Left lung (tissue), 10 donors: ENCODE data around the gene MAGI1. TPM values are rescaled to one million over a fixed set of nuclear protein-coding genes. Genes with fewer than 3 reads are reported as not detected.

Experiments used
- ATAC-seq: fragments of 200-7000 bp; cut with Tn5 transposase; one replicate; pipeline ENCODE4 v1.9.1; 2020; ENCODE audit warnings: moderate library complexity
- DNase-seq, 4 donors: peaks; one replicate each; pipeline ENCODE4 v3.0.0-alpha.2; 2013 to 2020
- H3K27ac ChIP-seq, 2 donors: fragments of 200-600 bp; sonication (generic) in 1 of 2; one replicate each; pipeline versions ENCODE4 v1.5.0 to v1.8.0; 2020 to 2021
- H3K27me3 ChIP-seq, 2 donors: fragments of 200-600 bp; sonication (generic) in 1 of 2; one replicate each; pipeline versions ENCODE4 v1.5.0 to v1.8.0; 2020 to 2021
- H3K36me3 ChIP-seq, 2 donors: fragments of 200-600 bp; sonication (generic) in 1 of 2; one replicate each; pipeline versions ENCODE4 v1.5.0 to v1.8.0; 2020 to 2021
- H3K4me1 ChIP-seq, 2 donors: fragments of 200-600 bp; one replicate each; pipeline ENCODE4 v1.8.0; 2021
- H3K4me3 ChIP-seq, 2 donors: fragments of 200-600 bp; sonication (generic) in 1 of 2; one replicate each; pipeline versions ENCODE4 v1.5.0 to v1.8.0; 2020 to 2021; ENCODE audit warnings: mild to moderate bottlenecking in 1 of 2
- H3K9me3 ChIP-seq, 2 donors: fragments of 200-600 bp; sonication (generic) in 1 of 2; one replicate each; pipeline versions ENCODE4 v1.5.0 to v1.8.0; 2020 to 2021
- intact Hi-C, 2 donors: fragments of 100-400 bp; cut with DNase I; formaldehyde crosslinking; loops; one replicate each; pipeline versions ENCODE4 v1.11.2 to v1.14.2; 2022
- polyA plus RNA-seq, 6 donors: library from polyadenylated mRNA; unstranded; fragments of 120-200 nt; gene quantifications; one replicate each; pipeline ENCODE4 v1.2.1, GENCODE V29; 2013; ENCODE audit not compliant: insufficient read length in 6 of 6
- total RNA-seq, 2 donors: library from RNA; stranded (reverse); fragmentation: NEBNext Ultra II Directional; extraction: Animal tissue kit (Norgen Biotek cat#: 25700); gene quantifications; one replicate each; pipeline ENCODE4 v1.2.1, GENCODE V29; 2021
- TF ChIP-seq, protein P1 (sequence below), 2 donors: fragments of 200-600 bp; sonication (generic) in 1 of 2; IDR thresholded peaks; one replicate each; pipeline versions ENCODE4 v1.5.0 to v1.8.0; 2021; ENCODE audit warnings: antibody characterized with exemption in 2 of 2
- donor health status: DM: no; HTN: yes; CAD: no.
- donor health status: DM: no; HTN: no; CAD: no.

MAGI1 gene
- total and polyA plus RNA-seq, 8 donors: 25.4 to 32.0 (median 28.7) TPM

DNA sequence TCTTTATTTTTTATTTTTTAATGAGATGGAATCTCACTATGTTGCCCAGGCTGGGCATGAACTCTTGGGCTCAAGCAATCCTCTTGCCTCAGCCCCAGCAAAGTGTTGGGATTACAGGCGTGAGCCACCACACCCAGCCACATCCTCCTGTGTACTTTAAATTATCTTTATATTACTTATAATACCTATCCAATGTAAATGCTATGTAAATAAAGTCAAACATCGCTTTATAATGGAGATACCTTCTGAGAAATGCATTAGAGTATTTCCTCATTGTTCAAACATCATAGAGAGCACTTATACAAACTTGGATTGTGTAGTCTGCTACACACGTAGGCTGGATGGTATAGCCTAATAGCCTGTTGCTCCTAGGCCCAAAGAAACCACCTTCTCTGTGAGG lies 41.4 kb upstream of the MAGI1 start:
- H3K9me3 ChIP-seq: peaks cover 0 to 4% of the 10 kb centered on the region in 2 donors
- no peaks in the 10 kb centered on the region for H3K4me1 ChIP-seq
- H3K27me3 ChIP-seq: no peaks in the 10 kb centered on the region
- no peak for ATAC-seq
- H3K36me3 ChIP-seq: no peaks in the 10 kb centered on the region
- TF ChIP-seq, protein P1, sequence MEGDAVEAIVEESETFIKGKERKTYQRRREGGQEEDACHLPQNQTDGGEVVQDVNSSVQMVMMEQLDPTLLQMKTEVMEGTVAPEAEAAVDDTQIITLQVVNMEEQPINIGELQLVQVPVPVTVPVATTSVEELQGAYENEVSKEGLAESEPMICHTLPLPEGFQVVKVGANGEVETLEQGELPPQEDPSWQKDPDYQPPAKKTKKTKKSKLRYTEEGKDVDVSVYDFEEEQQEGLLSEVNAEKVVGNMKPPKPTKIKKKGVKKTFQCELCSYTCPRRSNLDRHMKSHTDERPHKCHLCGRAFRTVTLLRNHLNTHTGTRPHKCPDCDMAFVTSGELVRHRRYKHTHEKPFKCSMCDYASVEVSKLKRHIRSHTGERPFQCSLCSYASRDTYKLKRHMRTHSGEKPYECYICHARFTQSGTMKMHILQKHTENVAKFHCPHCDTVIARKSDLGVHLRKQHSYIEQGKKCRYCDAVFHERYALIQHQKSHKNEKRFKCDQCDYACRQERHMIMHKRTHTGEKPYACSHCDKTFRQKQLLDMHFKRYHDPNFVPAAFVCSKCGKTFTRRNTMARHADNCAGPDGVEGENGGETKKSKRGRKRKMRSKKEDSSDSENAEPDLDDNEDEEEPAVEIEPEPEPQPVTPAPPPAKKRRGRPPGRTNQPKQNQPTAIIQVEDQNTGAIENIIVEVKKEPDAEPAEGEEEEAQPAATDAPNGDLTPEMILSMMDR (IDR thresholded peaks at IDR 0.05): no peak
- DNase-seq: no peak
- H3K4me3 ChIP-seq: no peak overlapping the region
- intact Hi-C loops: no loop called here
- H3K27ac ChIP-seq: no peak overlapping the region

DNA sequence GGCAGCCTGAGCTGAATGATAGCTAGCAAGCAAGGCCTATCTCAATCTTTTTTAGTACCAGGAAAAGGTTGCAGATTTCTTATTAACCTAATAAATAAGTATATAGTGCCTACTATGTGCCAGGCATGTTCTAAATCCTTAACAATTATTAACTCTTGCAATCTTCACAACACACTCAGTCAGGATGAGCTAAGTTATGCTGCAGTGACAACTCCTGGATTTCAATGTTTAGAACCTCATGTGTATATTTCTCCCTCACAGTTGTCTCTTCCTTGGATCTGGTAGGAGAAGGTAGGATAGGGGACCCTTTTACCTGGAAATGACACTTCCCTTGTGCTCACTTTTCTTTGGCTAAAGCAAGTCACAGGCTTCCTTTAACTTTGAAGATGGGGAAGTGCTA lies 39.3 kb upstream of the MAGI1 start:
- H3K36me3 ChIP-seq: no peaks in the 10 kb centered on the region
- H3K27me3 ChIP-seq: no peaks in the 10 kb centered on the region
- ATAC-seq (no peak), DNase-seq (no peak)
- H3K4me1 ChIP-seq: no peaks in the 10 kb centered on the region
- H3K27ac ChIP-seq: no peak overlapping the region
- intact Hi-C loops: no loop called here
- H3K4me3 ChIP-seq: no peak overlapping the region
- H3K9me3 ChIP-seq: peaks cover 0 to 6% of the 10 kb centered on the region in 2 donors
- TF ChIP-seq, protein P1 (IDR thresholded peaks at IDR 0.05): no peak

DNA sequence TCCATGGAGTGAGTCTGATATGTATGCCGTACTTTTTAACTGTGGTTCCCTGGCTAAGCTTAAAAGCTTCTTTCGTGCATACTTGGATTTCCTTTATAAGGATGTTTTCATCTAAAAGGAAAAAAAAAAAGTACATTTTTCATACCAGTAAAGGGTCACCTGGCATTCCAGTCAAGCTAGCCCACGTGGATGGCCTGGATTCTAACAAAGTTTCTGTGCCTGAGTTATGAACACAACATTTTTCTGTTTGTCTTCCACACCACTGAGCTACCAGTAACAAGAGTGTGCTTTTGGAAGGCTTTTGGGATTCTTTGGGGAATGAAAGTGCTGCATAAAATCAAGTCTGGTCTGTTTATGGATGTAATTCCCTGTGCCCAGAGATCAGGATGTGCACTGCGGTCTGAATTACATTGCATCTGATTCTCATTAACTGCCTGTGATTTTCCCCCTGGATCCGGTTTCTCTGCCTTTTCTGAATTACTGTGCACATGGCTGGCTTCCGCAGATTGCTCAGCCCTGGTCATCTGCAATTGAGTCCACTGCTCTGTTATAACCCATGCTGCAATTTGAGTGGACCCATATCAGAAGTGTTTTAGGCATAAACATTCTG lies 38.2 kb upstream of the MAGI1 start:
- DNase-seq (no peak), ATAC-seq (no peak)
- TF ChIP-seq, protein P1 (IDR thresholded peaks at IDR 0.05): no peak
- Histone ChIP-seq H3K27me3 (no peaks in the 10 kb centered on the region), H3K9me3 (peaks cover 0 to 9% of the 10 kb centered on the region in 2 donors), H3K36me3 (no peaks in the 10 kb centered on the region), H3K27ac (no peak overlapping the region), H3K4me3 (no peak overlapping the region), H3K4me1 (no peaks in the 10 kb centered on the region)
- intact Hi-C loops: no loop called here

DNA sequence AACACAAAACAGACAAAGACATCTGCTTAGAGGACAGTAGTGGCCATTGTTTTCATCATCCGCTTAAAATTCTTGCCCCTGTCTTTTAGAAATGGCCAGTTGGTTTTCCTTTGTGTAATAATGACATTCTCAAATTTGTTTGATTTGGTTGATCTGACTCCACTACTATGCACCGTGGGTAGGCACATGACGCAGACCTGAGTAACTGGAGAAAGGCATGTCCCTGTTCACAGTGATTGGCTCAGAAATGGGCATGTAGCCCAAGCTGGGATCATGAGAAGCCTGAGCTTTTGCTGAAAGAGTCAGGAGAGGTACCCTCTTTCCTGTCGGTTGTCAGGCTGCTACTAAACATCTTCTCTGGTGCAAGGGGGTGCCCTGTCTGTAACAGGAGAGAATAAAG lies 36.6 kb upstream of the MAGI1 start:
- no peak for ATAC-seq
- intact Hi-C loops: no loop called here
- no peaks in the 10 kb centered on the region for H3K27me3 ChIP-seq

DNA sequence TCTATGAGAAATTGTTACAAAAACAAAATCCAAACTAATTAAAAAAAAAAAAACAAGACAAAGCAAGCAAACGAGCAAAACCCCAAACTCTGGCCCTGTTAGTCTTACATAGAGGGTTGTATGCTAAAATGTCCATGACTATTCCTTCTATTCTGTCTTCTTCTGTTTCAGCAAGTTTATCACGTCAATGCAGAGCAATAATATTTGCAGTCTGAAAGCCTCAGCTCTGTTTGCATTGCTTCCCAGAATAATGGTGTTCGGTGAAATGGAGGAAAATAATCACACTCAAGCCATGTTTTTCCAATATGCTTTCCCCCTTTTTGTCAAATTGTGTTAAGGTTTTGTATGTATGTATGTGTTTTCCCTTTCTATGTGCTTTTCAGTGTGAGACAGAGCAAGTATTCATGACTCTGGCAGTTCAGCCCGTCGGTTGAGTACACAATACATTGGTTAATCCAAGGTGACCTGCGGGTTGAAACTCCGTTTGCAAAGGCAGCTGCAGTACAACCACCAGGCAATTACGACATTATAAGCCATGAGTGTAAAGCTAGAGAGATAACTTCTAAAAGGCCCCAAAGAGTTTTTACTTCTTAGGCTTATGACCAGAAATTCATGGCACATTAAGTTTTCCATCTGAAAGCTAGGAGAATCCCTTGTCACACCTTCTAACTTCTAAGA lies 34.9 kb upstream of the MAGI1 start:
- H3K4me3 ChIP-seq: no peak overlapping the region
- intact Hi-C loops: no loop called here
- peaks cover 0 to 22% of the 10 kb centered on the region in 2 donors for H3K9me3 ChIP-seq
- ATAC-seq (no peak), DNase-seq (no peak)
- no peaks in the 10 kb centered on the region for H3K4me1 ChIP-seq
- no peaks in the 10 kb centered on the region for H3K36me3 ChIP-seq
- H3K27me3 ChIP-seq: no peaks in the 10 kb centered on the region
- TF ChIP-seq, protein P1 (IDR thresholded peaks at IDR 0.05): no peak
- no peak overlapping the region for H3K27ac ChIP-seq

More for the DNA sequence above, 36.6 kb upstream of the MAGI1 start:
- Histone ChIP-seq H3K27ac (no peak overlapping the region), H3K36me3 (no peaks in the 10 kb centered on the region), H3K9me3 (peaks cover 0 to 10% of the 10 kb centered on the region in 2 donors), H3K4me3 (no peak overlapping the region), H3K4me1 (no peaks in the 10 kb centered on the region)
- TF ChIP-seq, protein P1 (IDR thresholded peaks at IDR 0.05): no peak
- DNase-seq: no peak
